Right lobe of liver (tissue), 6 donors: Measurements from ENCODE around the gene ACTRT2. TPM values are rescaled to one million over a fixed set of nuclear protein-coding genes. Genes with fewer than 3 reads are reported as not detected.

Experiments
- ATAC-seq, 4 donors: fragments of 200-7000 bp; cut with Tn5 transposase; one replicate each; pipeline ENCODE4 v1.9.1; 2020; ENCODE audit warnings: mild to moderate bottlenecking in 4 of 4, moderate library complexity in 4 of 4
- DNase-seq, 3 donors: peaks; one replicate each; pipeline ENCODE4 v3.0.0-alpha.2; 2020
- H3K27ac ChIP-seq, 3 donors: fragments of 200-600 bp; one replicate each; pipeline ENCODE4 v1.8.0; 2022
- H3K27me3 ChIP-seq, 2 donors: fragments of 200-600 bp; one replicate each; pipeline ENCODE4 v1.8.0; 2022
- H3K36me3 ChIP-seq, 4 donors: fragments of 200-600 bp; sonication (generic) in 1 of 4; one replicate each; pipeline versions ENCODE4 v1.5.1 to v1.8.0; 2017 to 2022; ENCODE audit warnings: control low read depth in 1 of 4
- H3K4me1 ChIP-seq, 4 donors: fragments of 200-600 bp; sonication (generic) in 1 of 4; one replicate each; pipeline versions ENCODE4 v1.5.1 to v1.8.0; 2017 to 2022; ENCODE audit warnings: control low read depth in 1 of 4
- H3K4me3 ChIP-seq, 3 donors: fragments of 200-600 bp; one replicate each; pipeline ENCODE4 v1.8.0; 2022
- H3K9me3 ChIP-seq, 4 donors: fragments of 200-600 bp; sonication (generic) in 1 of 4; one replicate each; pipeline versions ENCODE4 v1.5.1 to v1.8.0; 2017 to 2022; ENCODE audit warnings: control low read depth in 1 of 4
- POLR2A ChIP-seq: fragments of 450-650 bp; IDR thresholded peaks from one replicate; pipeline ENCODE4 v1.6.1; 2017; ENCODE audit warnings: antibody characterized with exemption, mild to moderate bottlenecking
- WGBS: methylation state at CpG from one replicate; pipeline ENCODE4 v1.1.6; 2018; ENCODE audit warnings: low coverage, low lambda C conversion rate; ENCODE audit not compliant: insufficient coverage; ENCODE audit errors: missing lambda C conversion rate; 5-methylcytosine and 5-hydroxymethylcytosine counted together
- intact Hi-C, 2 donors: fragments of 100-400 bp; cut with DNase I; formaldehyde crosslinking; loops; one replicate each; pipeline versions ENCODE4 v1.11.2 to v1.14.1; 2022
- total RNA-seq, 6 experiments: library from RNA; depleted of rRNA in 2 of 6; stranded (reverse); fragments of >200 nt in 2 of 6; fragmentation: NEBNext Ultra II Directional in 3 of 6; extraction: Animal tissue kit (Norgen Biotek cat#: 25700) in 3 of 6; gene quantifications; one replicate each; pipeline versions ENCODE4 v1.1.0 to v1.2.4, GENCODE V29; 2016 to 2023
- TF ChIP-seq, protein P1 (sequence below), 4 donors: fragments of 200-600 bp in 3 of 4; fragments of 450-650 bp in 1 of 4; IDR thresholded peaks; one replicate each; pipeline versions ENCODE4 v1.5.1 to v1.8.0; 2016 to 2022; ENCODE audit warnings: antibody characterized with exemption in 4 of 4, mild to moderate bottlenecking in 2 of 4
- donor health status: DM: no; HTN: yes; CAD: no.
- donor health status: DM: no; HTN: no; CAD: no.
- donor health status: DM: no; HTN: no; CAD: no.
- donor health status: DM: no; HTN: yes; CAD: no.
- donor health status: DM: no; HTN: yes; CAD: no.

ACTRT2 gene
- total RNA-seq, 6 experiments from 2014 or later = not detected

DNA sequence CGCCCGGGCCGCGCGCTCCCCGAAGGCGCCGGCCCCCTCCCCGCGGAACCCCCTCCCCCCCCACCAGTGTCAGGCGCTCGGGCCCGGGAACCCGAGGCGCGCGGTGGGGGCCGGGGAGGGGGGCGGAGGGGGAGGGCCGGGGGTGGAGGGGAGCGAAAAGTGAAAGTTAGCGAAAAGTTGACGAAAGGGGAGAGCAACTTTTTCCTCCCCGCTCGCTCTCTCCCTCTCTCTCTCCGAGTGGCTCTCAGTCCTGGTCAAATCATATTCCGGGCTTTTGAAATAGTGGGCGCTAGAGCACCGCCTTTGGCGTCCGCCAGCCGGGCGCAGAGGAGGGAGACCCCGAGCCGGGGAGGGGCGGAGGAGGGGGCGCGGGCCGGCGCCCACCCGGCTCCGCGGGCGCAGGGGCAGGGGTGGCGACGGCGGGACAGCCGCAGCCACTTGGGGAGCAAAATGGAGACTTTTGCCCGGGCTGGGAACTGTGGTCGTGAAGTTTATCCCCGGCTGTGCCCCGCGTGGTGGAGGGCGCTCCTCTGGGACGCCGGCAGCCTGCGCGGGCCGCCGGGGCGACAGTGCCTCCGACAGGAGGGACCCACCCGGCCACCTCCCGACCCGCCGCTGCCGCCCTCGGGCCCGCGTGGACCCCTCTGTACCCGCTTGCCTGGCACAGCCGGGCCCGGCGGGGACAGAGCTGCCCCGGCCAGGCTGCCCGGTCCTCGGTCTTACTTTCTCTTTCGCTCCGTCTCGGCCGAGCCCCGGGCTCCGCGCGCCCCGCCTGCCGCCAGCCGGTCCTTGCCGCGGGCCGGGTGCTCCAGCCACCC is 48.4 kb downstream of the ACTRT2 start:
- TF ChIP-seq POLR2A = no peak
- TF ChIP-seq, protein P1, sequence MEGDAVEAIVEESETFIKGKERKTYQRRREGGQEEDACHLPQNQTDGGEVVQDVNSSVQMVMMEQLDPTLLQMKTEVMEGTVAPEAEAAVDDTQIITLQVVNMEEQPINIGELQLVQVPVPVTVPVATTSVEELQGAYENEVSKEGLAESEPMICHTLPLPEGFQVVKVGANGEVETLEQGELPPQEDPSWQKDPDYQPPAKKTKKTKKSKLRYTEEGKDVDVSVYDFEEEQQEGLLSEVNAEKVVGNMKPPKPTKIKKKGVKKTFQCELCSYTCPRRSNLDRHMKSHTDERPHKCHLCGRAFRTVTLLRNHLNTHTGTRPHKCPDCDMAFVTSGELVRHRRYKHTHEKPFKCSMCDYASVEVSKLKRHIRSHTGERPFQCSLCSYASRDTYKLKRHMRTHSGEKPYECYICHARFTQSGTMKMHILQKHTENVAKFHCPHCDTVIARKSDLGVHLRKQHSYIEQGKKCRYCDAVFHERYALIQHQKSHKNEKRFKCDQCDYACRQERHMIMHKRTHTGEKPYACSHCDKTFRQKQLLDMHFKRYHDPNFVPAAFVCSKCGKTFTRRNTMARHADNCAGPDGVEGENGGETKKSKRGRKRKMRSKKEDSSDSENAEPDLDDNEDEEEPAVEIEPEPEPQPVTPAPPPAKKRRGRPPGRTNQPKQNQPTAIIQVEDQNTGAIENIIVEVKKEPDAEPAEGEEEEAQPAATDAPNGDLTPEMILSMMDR (IDR thresholded peaks at IDR 0.05) = peak in 3 of 4 donors; percentile 36 to 38 (median 38)
- H3K4me3 ChIP-seq = peak overlapping the region; percentile 62 to 65 (median 63)
- H3K27me3 ChIP-seq = peaks cover 0 to 27% of the 10 kb centered on the region in 2 donors
- WGBS = no CpG with 5 or more reads among the region's 91 CpGs
- ATAC-seq (peak; percentile 53 to 67 (median 62)), DNase-seq (peak in 2 of 3 donors; percentile 43 to 51)
- no peak overlapping the region for H3K27ac ChIP-seq
- intact Hi-C loops = loop anchor here in 1 of 2 donors (5.0 kb wide), 1 partner anchor 213 kb away; no protein-coding TSS in a partner anchor
- H3K36me3 ChIP-seq = no peaks in the 10 kb centered on the region
- no peaks in the 10 kb centered on the region for H3K9me3 ChIP-seq
- peaks cover 0 to 13% (median 0%) of the 10 kb centered on the region in 4 donors for H3K4me1 ChIP-seq

DNA sequence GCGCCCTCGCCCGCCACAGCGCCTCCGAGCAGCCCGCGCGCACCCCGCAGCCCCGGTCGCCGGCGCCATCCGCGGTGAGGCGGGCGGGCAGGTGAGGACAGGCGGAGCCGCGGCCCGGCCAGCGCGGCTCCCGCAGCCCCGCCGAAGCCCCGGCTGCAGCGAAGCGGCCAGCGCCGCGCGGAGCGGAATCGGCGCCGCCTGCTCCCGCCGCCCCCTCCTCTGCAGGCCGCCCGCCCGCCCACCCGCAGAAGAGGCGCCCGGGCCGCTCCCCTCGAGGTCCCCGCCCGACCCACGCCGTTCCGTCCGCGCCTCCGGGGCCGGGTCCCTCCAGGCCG is 49.0 kb downstream of the ACTRT2 start:
- Histone ChIP-seq H3K4me3 (peak overlapping the region in 2 of 3 donors; percentile 63 to 65), H3K27ac (no peak overlapping the region), H3K27me3 (peaks cover 0 to 24% of the 10 kb centered on the region in 2 donors), H3K4me1 (peaks cover 0 to 13% (median 0%) of the 10 kb centered on the region in 4 donors), H3K36me3 (no peaks in the 10 kb centered on the region), H3K9me3 (no peaks in the 10 kb centered on the region)
- no peak for ATAC-seq
- TF ChIP-seq POLR2A = no peak
- TF ChIP-seq, protein P1 (IDR thresholded peaks at IDR 0.05) = no peak
- DNase-seq = no peak
- no CpG with 5 or more reads among the region's 57 CpGs for WGBS
- intact Hi-C loops = no loop called here

DNA sequence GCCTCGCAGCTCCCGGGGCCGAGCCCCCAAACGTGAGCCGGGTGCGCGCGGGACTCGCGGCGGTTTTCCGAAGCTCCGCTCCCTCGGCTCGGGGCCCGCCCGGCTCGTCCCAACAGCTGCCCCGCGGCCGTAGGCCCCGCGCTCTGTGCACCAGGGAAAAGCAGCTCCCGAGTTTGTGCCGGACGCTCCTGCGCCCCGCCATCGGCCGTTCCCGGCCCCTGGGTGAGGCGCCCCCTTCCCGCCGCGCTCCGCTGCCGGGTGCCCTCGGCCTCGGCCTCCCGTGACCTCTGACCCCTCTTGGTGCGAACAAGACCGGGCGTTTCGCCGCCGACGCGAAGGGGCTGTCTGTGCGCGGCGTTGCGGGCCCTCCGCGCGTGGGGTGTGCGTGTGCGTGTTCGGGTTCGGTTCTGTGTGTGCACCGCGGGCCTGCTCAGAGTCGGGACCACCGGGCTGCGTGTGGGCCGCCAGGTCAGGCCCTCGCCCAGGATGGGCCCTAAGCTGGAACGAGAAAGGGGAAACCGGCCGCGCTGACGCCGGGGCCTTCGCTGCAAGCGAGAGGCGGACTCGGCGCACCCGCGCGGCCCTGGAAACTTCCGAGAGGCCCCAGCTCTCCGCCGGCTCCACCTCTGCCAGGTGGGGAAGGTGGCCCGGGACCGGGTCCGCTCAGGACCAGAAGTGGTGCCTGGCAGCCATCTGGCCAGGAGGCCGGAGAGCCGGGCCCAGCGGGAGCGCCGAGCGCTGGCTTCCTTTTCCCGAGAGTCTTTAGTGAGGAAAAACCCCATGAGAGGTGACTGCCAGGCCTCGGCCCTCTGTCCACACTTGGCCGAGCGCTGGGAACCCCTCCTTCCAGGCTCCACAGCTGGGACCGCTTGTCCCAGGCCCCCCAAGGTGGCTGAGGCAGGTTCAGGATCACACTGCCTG is 49.6 kb downstream of the ACTRT2 start:
- H3K4me1 ChIP-seq = peaks cover 0 to 13% (median 0%) of the 10 kb centered on the region in 4 donors
- H3K27ac ChIP-seq = no peak overlapping the region
- intact Hi-C loops = no loop called here
- H3K36me3 ChIP-seq = no peaks in the 10 kb centered on the region
- peak in 2 of 3 donors; percentile 22 to 53 for DNase-seq
- peaks cover 0 to 24% of the 10 kb centered on the region in 2 donors for H3K27me3 ChIP-seq
- H3K9me3 ChIP-seq = no peaks in the 10 kb centered on the region
- WGBS = 40% methylated on average over 8 of the region's 97 CpGs
- no peak for ATAC-seq
- TF ChIP-seq, protein P1 (IDR thresholded peaks at IDR 0.05) = no peak
- no peak for TF ChIP-seq POLR2A
- peak overlapping the region in 2 of 3 donors; percentile 28 to 63 for H3K4me3 ChIP-seq

DNA sequence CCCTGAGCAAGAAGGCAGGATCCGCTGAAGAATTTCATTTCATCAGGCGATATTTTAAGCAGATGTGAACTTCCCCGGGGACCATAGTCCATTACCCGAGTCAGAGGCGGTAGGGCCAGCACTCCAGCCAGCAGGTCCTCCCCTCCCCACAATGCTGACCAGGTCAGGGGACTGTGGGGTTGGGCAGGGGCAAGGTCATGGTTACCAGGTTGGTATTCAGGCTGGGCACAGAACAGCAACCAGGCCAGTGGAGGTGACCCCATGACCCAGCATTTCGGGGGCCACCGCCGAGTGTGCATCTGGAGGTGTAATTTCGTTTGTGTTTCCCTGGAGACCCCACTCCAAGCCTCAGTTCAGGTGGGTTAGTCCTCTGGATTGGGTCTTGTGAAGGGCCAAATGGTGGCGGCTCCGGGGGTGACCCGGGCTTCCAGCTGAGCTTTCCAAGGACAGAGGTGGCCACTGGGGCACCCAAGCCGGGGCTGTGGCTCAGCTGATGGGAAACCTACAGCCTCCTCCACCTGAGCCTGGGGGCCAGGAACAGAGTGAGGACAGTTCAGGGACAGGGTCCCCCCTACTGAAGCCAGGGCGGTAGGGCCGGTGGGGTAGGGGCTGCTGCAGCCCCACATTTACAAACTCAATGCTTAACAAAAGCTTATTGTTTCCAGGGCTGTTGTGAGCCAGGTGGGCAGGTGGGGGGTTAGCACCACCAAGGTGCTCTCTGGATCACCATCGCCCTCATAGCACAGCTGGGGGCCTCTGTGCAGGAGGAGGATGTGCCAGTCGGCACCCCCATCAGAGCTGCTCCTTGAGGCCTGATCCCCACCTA is 50.5 kb downstream of the ACTRT2 start:
- intact Hi-C loops = no loop called here
- TF ChIP-seq POLR2A = no peak
- TF ChIP-seq, protein P1 (IDR thresholded peaks at IDR 0.05) = no peak
- no peaks in the 10 kb centered on the region for H3K36me3 ChIP-seq
- peaks cover 0 to 24% of the 10 kb centered on the region in 2 donors for H3K27me3 ChIP-seq
- H3K9me3 ChIP-seq = no peaks in the 10 kb centered on the region
- ATAC-seq (no peak), DNase-seq (peak in 1 of 3 donors; percentile 22)
- no peak overlapping the region for H3K27ac ChIP-seq
- H3K4me1 ChIP-seq = peaks cover 0 to 13% (median 0%) of the 10 kb centered on the region in 4 donors
- WGBS = 71% methylated on average over 6 of the region's 17 CpGs
- no peak overlapping the region for H3K4me3 ChIP-seq
